Activated CD8-positive, alpha-beta memory T cell treated with anti-CD3 and anti-CD28 coated beads for 36 hours (primary cell): ENCODE data around the gene YARS2. TPM values are rescaled to one million over a fixed set of nuclear protein-coding genes. Genes with fewer than 3 reads are reported as not detected.

ENCODE experiments used
- CTCF ChIA-PET: fragments of 350-600 bp; sonication (Branson Sonifier 250); formaldehyde crosslinking; loops from one replicate; lab custom pipeline; 2021; ENCODE audit warnings: antibody characterized with exemption; lab: Charles Lee
- POLR2A ChIA-PET: fragments of 350-600 bp; sonication (Branson Sonifier 250); formaldehyde crosslinking; loops from one replicate; lab custom pipeline; 2021; ENCODE audit warnings: antibody characterized with exemption; lab: Charles Lee
- total RNA-seq, 2 experiments: library from RNA; stranded (reverse); gene quantifications; one replicate each; pipeline ENCODE4 v1.2.3, GENCODE V29; 2021

Gene YARS2
- 10 to 100 TPM; 28.6 to 37.4 TPM for total RNA-seq

GRCh38 chr12:32755654-32756475 is at the start of gene YARS2:
TSS of gene YARS2 (minus strand) at chr12:32755897. CDS start at chr12:32755874, 23 bp downstream.
- CTCF ChIA-PET, result interaction anchor here (0.7 to 3.6 kb wide), 13 partner anchors 10 to 1429 kb away, joined by 3 to 16 read pairs (median 4); partner anchors contain the start of genes ALG10 and DNM1L

GRCh38 chr12:32804301-32804700 is 48.6 kb upstream of the YARS2 start:
- CTCF ChIA-PET, result no interaction called here
- POLR2A ChIA-PET, result no interaction called here

More at GRCh38 chr12:32755654-32756475, at the start of gene YARS2:
- POLR2A ChIA-PET, result interaction anchor here (0.6 to 1.8 kb wide), 2 partner anchors 1096 to 1266 kb away, joined by 3 to 34 read pairs; partner anchors contain the start of genes ALG10 and ETFBKMT

- POLR2A ChIA-PET, result no interaction called here
- CTCF ChIA-PET, result no interaction called here
Measured at GRCh38 chr12:32801269-32801980, 45.7 kb upstream of the YARS2 start.

- ChIA-PET POLR2A (no interaction called here), CTCF (no interaction called here)
Measured at GRCh38 chr12:32794281-32794680, 38.6 kb upstream of the YARS2 start.

- CTCF ChIA-PET, result no interaction called here
- POLR2A ChIA-PET, result no interaction called here
Measured at GRCh38 chr12:32789916-32790315, 34.2 kb upstream of the YARS2 start.

- POLR2A ChIA-PET, result no interaction called here
- CTCF ChIA-PET, result interaction anchor here (0.7 kb wide), 1 partner anchor 139 kb away, joined by 4 read pairs; no protein-coding TSS in a partner anchor
Measured at GRCh38 chr12:32789446-32789845, 33.7 kb upstream of the YARS2 start.

- POLR2A ChIA-PET, result no interaction called here
- CTCF ChIA-PET, result no interaction called here
Measured at GRCh38 chr12:32788405-32788804, 32.7 kb upstream of the YARS2 start.

GRCh38 chr12:32785557-32785956 is 29.9 kb upstream of the YARS2 start:
- ChIA-PET CTCF (no interaction called here), POLR2A (no interaction called here)

GRCh38 chr12:32783029-32783428 is 27.3 kb upstream of the YARS2 start:
- POLR2A ChIA-PET, result no interaction called here
- CTCF ChIA-PET, result no interaction called here

- CTCF ChIA-PET, result no interaction called here
- POLR2A ChIA-PET, result no interaction called here
Measured at GRCh38 chr12:32780071-32780470, 24.4 kb upstream of the YARS2 start.

GRCh38 chr12:32777691-32778175 is 22.0 kb upstream of the YARS2 start:
- CTCF ChIA-PET, result no interaction called here
- POLR2A ChIA-PET, result no interaction called here

GRCh38 chr12:32777159-32777558 is 21.5 kb upstream of the YARS2 start:
- POLR2A ChIA-PET, result no interaction called here
- CTCF ChIA-PET, result no interaction called here

GRCh38 chr12:32776258-32776657 is 20.6 kb upstream of the YARS2 start:
- POLR2A ChIA-PET, result no interaction called here
- CTCF ChIA-PET, result no interaction called here

GRCh38 chr12:32773691-32774090 is 18.0 kb upstream of the YARS2 start:
- POLR2A ChIA-PET, result no interaction called here
- CTCF ChIA-PET, result interaction anchor here (0.7 kb wide), 1 partner anchor 65 kb away, joined by 4 read pairs; no protein-coding TSS in a partner anchor

- ChIA-PET CTCF (interaction anchor here (0.6 kb wide), 1 partner anchor 184 kb away, joined by 4 read pairs; no protein-coding TSS in a partner anchor), POLR2A (no interaction called here)
Measured at GRCh38 chr12:32770141-32770540, 14.4 kb upstream of the YARS2 start.

GRCh38 chr12:32768518-32768917 is 12.8 kb upstream of the YARS2 start:
- POLR2A ChIA-PET, result no interaction called here
- CTCF ChIA-PET, result no interaction called here

GRCh38 chr12:32765906-32766305 is 10.2 kb upstream of the YARS2 start:
- CTCF ChIA-PET, result no interaction called here
- POLR2A ChIA-PET, result no interaction called here

GRCh38 chr12:32761716-32762115 is 6.0 kb upstream of the YARS2 start:
- POLR2A ChIA-PET, result no interaction called here
- CTCF ChIA-PET, result no interaction called here

- ChIA-PET CTCF (interaction anchor here (1.0 to 3.6 kb wide), 3 partner anchors 348 to 1431 kb away, joined by 4 to 16 read pairs (median 5); partner anchors contain the start of gene ALG10), POLR2A (no interaction called here)
Measured at GRCh38 chr12:32757157-32757556, 1.5 kb upstream of the YARS2 start.
